Measurements from ENCODE around the gene ABCG4.

GRCh38 chr11:119158467-119158866 is 9.6 kb downstream of the ABCG4 start:
- TF ChIP-seq, protein P1, sequence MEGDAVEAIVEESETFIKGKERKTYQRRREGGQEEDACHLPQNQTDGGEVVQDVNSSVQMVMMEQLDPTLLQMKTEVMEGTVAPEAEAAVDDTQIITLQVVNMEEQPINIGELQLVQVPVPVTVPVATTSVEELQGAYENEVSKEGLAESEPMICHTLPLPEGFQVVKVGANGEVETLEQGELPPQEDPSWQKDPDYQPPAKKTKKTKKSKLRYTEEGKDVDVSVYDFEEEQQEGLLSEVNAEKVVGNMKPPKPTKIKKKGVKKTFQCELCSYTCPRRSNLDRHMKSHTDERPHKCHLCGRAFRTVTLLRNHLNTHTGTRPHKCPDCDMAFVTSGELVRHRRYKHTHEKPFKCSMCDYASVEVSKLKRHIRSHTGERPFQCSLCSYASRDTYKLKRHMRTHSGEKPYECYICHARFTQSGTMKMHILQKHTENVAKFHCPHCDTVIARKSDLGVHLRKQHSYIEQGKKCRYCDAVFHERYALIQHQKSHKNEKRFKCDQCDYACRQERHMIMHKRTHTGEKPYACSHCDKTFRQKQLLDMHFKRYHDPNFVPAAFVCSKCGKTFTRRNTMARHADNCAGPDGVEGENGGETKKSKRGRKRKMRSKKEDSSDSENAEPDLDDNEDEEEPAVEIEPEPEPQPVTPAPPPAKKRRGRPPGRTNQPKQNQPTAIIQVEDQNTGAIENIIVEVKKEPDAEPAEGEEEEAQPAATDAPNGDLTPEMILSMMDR (IDR thresholded peaks at IDR 0.05), result no peak
- TF ChIP-seq POLR2A (IDR thresholded peaks at IDR 0.05) (no peak), EP300 (IDR thresholded peaks at IDR 0.05) (no peak)
